LNCAP (cell line): Measurements from ENCODE around the gene ACVRL1.

Source experiments
- TF ChIP-seq, protein P1 (sequence below): fragments of 450-650 bp; IDR thresholded peaks from 2 replicates; pipeline ENCODE4 v1.5.1; 2017; ENCODE audit warnings: mild to moderate bottlenecking

ACVRL1 gene

DNA sequence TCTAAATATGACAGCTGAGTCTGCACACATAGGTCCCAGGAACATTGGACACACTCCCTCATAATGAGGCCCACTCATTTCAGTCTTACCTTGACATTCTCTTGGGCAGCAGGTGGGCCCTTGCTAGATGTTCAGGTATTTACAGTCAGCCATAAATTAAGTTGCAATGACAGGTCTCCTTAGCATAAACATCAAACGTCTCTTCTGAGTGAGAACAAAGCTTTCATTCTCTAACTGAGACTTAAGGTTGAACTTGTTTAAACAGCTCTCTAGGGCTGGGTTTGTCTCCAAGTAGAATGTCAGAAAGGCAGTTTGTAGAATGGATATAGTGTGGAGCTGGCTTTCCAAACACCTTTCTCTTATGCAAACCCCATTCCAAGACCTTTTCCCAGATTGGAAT, 54.5 kb downstream of the ACVRL1 start:
- TF ChIP-seq, protein P1, sequence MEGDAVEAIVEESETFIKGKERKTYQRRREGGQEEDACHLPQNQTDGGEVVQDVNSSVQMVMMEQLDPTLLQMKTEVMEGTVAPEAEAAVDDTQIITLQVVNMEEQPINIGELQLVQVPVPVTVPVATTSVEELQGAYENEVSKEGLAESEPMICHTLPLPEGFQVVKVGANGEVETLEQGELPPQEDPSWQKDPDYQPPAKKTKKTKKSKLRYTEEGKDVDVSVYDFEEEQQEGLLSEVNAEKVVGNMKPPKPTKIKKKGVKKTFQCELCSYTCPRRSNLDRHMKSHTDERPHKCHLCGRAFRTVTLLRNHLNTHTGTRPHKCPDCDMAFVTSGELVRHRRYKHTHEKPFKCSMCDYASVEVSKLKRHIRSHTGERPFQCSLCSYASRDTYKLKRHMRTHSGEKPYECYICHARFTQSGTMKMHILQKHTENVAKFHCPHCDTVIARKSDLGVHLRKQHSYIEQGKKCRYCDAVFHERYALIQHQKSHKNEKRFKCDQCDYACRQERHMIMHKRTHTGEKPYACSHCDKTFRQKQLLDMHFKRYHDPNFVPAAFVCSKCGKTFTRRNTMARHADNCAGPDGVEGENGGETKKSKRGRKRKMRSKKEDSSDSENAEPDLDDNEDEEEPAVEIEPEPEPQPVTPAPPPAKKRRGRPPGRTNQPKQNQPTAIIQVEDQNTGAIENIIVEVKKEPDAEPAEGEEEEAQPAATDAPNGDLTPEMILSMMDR: no peak

DNA sequence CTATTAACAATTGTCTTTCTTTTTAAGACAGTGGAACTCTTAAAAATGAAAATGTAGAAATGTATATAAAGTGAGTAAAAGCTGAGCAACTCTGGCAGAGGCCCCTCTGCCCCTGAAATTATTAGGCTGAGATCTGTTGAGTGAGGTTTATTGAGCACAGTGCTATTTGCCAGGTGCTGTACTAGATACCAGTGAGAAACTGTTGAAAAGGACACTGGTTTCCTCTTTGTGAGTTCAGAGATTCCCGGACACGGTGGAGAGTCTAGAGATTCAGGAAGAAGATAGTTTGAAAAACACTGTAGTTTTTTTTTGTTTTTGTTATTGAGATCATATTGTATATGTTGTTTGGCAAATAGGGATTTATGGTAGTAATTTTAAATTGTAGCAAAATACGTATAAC, 55.4 kb downstream of the ACVRL1 start:
- TF ChIP-seq, protein P1: no peak

DNA sequence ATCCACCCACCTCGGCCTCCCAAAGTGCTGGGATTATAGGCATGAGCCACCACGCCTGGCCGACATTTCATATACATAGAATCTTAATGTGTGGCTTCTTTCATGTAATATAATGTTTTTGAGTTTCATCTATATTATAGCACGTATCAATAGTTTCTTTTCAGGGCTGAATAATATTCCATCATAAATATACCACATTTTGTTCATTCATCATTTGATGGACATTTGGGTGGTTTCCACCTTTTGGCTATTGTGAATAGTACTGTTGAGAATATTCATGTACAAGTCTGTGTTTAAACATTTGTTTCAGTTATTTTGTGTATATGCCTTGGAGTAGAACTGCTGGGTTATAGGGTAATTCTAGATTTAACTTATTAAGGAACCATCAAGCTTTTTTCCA, 56.2 kb downstream of the ACVRL1 start:
- TF ChIP-seq, protein P1: no peak

DNA sequence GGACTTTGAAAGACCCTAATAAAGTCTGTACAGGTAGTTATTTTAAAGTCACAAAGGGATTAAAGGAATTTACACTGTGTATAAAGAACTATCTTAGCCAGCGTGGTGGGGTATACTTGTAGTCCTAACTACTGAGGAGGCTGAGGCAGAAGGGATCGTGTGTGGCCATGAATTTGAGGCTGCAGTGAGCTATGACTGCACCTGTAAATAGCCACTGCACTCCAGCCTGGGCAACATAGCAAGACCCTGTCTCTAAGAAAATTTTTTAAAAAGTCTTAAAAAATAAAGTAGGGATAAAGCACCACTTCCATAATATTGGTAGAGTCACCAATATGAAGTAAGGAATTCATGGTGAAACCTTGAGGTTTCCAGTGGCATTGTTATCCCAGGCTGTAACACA, 62.3 kb downstream of the ACVRL1 start:
- TF ChIP-seq, protein P1: no peak

DNA sequence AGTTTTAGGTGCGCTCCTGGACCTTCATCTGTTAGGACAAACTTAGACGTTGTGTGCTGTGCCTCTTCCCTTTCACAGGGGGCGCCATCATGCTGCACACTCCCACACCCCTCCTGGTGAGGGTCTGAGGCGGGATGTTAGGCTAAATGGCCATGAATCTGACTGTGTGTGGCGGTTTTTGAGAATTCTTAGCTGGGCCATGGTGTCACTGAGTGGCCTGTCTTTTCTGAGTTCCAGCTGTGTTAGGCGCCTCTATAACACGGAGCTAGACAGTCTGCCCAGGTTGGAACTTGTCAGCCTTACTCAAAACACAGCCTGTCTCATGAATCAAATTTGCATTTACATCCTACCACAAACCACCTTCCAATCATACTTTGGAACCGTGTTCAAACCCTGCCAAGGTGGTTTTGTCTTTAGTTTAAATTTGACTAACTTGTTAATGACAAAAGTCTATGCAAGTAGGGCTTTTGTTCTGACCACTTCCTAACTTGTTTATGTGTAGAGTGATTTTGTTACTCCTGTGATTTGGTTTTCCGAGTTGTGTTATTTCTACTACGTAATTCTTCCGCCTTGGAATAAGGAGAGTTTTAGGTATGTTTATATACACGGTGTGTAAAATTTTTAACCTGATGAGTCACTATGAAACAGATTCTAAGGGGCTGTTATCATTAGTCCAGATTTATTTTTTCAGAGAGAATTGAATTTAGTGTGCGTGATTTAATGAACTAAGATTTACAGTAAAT, 63.8 kb downstream of the ACVRL1 start:
- TF ChIP-seq, protein P1: no peak

DNA sequence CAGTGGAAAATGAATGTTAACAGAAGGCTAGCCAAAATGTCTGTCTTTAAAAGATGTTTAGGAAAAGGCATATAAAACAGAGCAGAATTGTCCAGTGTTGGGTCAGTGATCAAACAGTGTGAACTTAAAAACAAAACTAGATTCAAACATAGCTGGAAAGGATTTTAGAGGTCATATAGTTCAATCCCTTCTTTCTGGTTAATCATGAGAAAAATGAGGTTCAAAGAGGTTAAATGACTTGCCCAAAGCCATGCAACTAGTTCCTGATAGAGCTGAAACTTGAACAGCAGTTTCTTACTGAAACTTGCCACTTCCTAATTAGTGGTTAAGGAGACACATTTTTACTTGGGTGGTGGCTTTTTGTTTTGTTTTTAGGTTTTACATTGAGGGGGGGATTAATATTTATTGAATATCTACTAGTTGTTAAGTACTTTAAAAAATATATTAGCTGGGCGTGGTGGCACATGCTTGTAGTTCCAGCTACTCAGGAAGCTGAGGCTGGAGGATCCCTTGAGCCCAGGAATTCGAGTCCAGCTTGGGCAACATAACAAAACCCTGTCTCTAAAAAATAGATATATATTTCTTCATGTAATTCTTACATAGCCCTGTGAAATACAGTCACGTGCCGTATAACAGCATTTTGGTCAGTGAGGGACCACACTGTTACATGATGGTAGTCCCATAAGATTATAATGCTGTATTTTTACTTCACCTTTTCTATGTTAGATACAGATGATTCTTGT, 64.5 kb downstream of the ACVRL1 start:
- TF ChIP-seq, protein P1: no peak

DNA sequence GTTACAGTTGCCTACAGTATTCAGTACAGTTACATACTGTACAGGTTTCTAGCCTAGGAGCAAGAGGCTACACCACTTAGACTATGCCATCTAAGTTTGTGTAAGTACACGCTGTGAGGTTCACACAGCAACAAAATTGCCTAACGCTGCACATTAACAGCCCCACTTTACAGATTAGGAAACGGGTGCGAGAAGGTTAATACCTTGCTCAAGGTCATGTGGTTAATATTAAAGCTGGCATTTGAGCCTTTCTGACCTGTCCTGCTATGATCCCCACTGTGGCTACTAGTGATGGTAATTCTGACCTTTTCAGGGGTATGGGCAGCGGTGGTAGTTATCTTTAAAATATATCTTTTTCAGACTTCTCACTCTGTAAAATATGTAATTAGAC, 65.1 kb downstream of the ACVRL1 start:
- TF ChIP-seq, protein P1: no peak
